Stimulated activated CD4-positive, alpha-beta T cell treated with anti-CD3 and anti-CD28 coated beads, TNF-alpha, amount 100 ng/mL, for 48 hours (primary cell): ENCODE results near the gene SPRR5.

Experiments used
- DNase-seq, 3 donors: peaks; one replicate each; pipeline ENCODE4 v3.0.0-alpha.2; 2020; ENCODE audit warnings: low read depth in 3 of 3

Gene SPRR5

GRCh38 chr1:152946248-152946647 is 758 bp upstream of the SPRR5 start:
- DNase-seq, result no peak

GRCh38 chr1:152951711-152952110 is 4.7 kb downstream of the SPRR5 start:
- DNase-seq, result no peak

- no peak for DNase-seq
These were observed 6.8 kb downstream of the SPRR5 start for GRCh38 chr1:152953761-152954160.

- DNase-seq, result no peak
These were observed 7.4 kb downstream of the SPRR5 start for GRCh38 chr1:152954436-152954835.

GRCh38 chr1:152957561-152957960 is 10.6 kb downstream of the SPRR5 start:
- no peak for DNase-seq

GRCh38 chr1:152959273-152959672 is 12.3 kb downstream of the SPRR5 start:
- no peak for DNase-seq

GRCh38 chr1:152959801-152960451 is 12.9 kb downstream of the SPRR5 start:
- no peak for DNase-seq

GRCh38 chr1:152960452-152961044 is 13.5 kb downstream of the SPRR5 start:
- DNase-seq, result no peak

GRCh38 chr1:152961226-152961891 is 14.4 kb downstream of the SPRR5 start:
- no peak for DNase-seq

GRCh38 chr1:152962876-152963415 is 15.9 kb downstream of the SPRR5 start:
- DNase-seq, result no peak

GRCh38 chr1:152964536-152964935 is 17.5 kb downstream of the SPRR5 start:
- DNase-seq, result no peak

- no peak for DNase-seq
These were observed 18.8 kb downstream of the SPRR5 start for GRCh38 chr1:152965853-152966252.

- DNase-seq, result no peak
These were observed 20.2 kb downstream of the SPRR5 start for GRCh38 chr1:152967201-152967600.

GRCh38 chr1:152968248-152968647 is 21.2 kb downstream of the SPRR5 start:
- no peak for DNase-seq

- DNase-seq, result no peak
These were observed 22.0 kb downstream of the SPRR5 start for GRCh38 chr1:152969036-152969435.

- no peak for DNase-seq
These were observed 23.5 kb downstream of the SPRR5 start, which contains the start of gene SPRR4 for GRCh38 chr1:152970495-152970894. Gene SPRR4 (plus strand): TSS chr1:152970648. CDS start chr1:152971891, 1,243 bp downstream.

GRCh38 chr1:152972196-152972886 is 25.3 kb downstream of the SPRR5 start:
- no peak for DNase-seq

- no peak for DNase-seq
These were observed 29.7 kb downstream of the SPRR5 start for GRCh38 chr1:152976688-152977087.

GRCh38 chr1:152977614-152978013 is 30.6 kb downstream of the SPRR5 start:
- DNase-seq, result no peak

- no peak for DNase-seq
These were observed 33.7 kb downstream of the SPRR5 start for GRCh38 chr1:152980676-152981075.

GRCh38 chr1:152981146-152981871 is 34.3 kb downstream of the SPRR5 start:
- DNase-seq, result no peak

GRCh38 chr1:152982076-152982475 is 35.1 kb downstream of the SPRR5 start:
- no peak for DNase-seq
